SJSA1 (cell line): ENCODE data around the gene CPNE2. TPM values are rescaled to one million over a fixed set of nuclear protein-coding genes. Genes with fewer than 3 reads are reported as not detected.

Experiments used
- DNase-seq, 2 experiments: peaks; one replicate each; pipeline ENCODE4 v3.0.0-alpha.2; 2015 to 2020; ENCODE audit warnings: low spot score in 2 of 2, low read depth in 1 of 2
- H3K27ac ChIP-seq: fragments of 250-450 bp; sonication (Bioruptor Pico); 2 replicates; pipeline ENCODE4 v1.5.1; 2020; ENCODE audit warnings: mild to moderate bottlenecking, moderate library complexity
- H3K27me3 ChIP-seq: fragments of 250-450 bp; sonication (Bioruptor Pico); replicated peaks from 2 replicates; pipeline ENCODE4 v1.5.1; 2020; ENCODE audit warnings: mild to moderate bottlenecking, moderate library complexity
- H3K36me3 ChIP-seq: fragments of 250-450 bp; sonication (Bioruptor Pico); 2 replicates; pipeline ENCODE4 v1.5.1; 2020; ENCODE audit warnings: mild to moderate bottlenecking
- H3K4me1 ChIP-seq: fragments of 250-450 bp; sonication (Bioruptor Pico); replicated peaks from 2 replicates; pipeline ENCODE4 v1.6.1; 2021; ENCODE audit warnings: mild to moderate bottlenecking
- H3K4me3 ChIP-seq: fragments of 250-450 bp; sonication (Bioruptor Pico); 2 replicates; pipeline ENCODE4 v1.5.1; 2020; ENCODE audit warnings: mild to moderate bottlenecking
- H3K9me3 ChIP-seq: fragments of 250-450 bp; sonication (Bioruptor Pico); replicated peaks from 2 replicates; pipeline ENCODE4 v1.5.1; 2020; ENCODE audit warnings: mild to moderate bottlenecking
- total RNA-seq: library from RNA; depleted of rRNA; stranded (reverse); fragments of >200 nt; shearing (Covaris generic); gene quantifications from 2 replicates; pipeline ENCODE4 v1.2.3, GENCODE V29; 2014

CPNE2 gene
- total RNA-seq, 1 experiment from 2014 or later, result 35.8 TPM

DNA sequence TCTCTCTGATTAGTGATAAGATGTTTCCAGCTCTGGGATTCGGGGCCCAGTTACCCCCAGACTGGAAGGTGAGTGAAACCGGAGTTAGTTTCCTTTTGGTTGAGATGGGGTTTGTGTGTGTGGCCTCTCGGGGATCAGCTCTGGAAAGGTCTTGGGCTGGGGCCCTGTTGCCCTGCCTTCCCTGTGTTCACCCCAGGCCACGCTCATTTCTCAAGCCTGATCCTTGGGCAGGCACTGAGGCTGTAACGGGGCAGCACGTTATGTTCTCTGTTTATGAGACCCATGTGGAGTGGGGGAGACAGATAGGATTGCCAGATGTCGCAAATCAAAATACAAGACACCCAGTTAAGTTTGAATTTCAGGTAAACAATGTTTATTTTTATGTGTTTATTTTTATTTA lies 35.5 kb downstream of the CPNE2 start:
- Histone ChIP-seq H3K4me1 (0 out of 2 replicates have a peak, but pooled peaks cover 4% of the 10 kb centered on the region), H3K36me3 (0 out of 2 replicates have a peak, but pooled peaks cover 2% of the 10 kb centered on the region), H3K27ac (no peak overlapping the region), H3K4me3 (no peak overlapping the region), H3K27me3 (no peaks in the 10 kb centered on the region), H3K9me3 (no peaks in the 10 kb centered on the region)
- DNase-seq, result no peak

DNA sequence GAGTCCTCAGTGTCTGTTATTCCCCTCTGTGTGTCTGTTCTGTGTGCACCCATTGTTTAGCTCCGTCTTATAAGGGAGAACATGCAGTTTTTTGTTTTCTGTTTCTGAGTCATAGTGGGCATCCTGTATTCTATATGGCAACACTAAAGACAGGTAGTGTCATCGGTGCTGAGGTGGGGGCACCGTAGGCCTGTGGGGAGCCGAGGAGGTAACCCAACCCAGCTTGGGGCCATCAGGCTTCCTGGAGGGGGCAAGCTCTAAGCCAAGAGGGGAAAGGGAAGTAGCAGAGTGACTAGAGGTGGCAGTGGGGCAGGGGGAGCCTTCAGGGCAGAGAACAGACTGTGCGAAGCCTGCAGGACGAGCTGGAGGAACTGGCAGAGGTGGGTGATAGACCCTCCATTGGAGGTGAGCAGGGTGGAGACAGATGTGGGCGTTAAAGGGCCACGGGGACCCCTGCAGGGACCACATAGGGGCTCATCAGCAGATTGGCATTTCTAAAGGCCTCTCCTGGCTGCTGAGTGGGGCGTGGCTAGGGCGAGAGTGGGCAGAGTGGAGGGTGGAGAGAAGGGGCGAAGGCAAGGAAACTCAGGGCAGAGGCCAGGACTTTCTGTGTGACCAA lies 36.5 kb downstream of the CPNE2 start:
- 0 out of 2 replicates have a peak, but pooled peaks cover 4% of the 10 kb centered on the region for H3K4me1 ChIP-seq
- 0 out of 2 replicates have a peak, but pooled peaks cover 2% of the 10 kb centered on the region for H3K36me3 ChIP-seq
- H3K27me3 ChIP-seq, result no peaks in the 10 kb centered on the region
- no peak for DNase-seq
- H3K27ac ChIP-seq, result no peak overlapping the region
- no peaks in the 10 kb centered on the region for H3K9me3 ChIP-seq
- H3K4me3 ChIP-seq, result no peak overlapping the region

DNA sequence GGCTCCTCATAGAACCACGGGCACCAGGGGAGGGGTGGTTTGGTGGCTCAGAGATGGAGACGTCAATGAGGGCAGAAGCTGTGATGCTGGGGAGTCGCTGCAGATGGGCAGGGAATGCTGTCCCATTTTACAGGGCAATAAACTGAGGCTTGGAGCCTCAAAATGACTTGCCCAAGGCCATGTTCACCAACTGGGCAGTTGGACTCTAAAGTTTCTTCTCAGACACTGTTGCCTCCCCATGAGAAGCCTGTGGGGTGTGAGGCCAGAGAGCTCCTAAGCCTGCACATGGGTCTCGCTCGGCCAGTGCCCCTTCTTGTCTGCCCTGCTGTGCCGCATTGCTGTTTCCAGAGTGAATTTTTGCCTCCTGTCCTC lies 38.6 kb downstream of the CPNE2 start:
- Histone ChIP-seq H3K4me3 (no peak overlapping the region), H3K27ac (no peak overlapping the region), H3K9me3 (no peaks in the 10 kb centered on the region), H3K4me1 (0 out of 2 replicates have a peak, but pooled peaks cover 4% of the 10 kb centered on the region), H3K36me3 (0 out of 2 replicates have a peak, but pooled peaks cover 2% of the 10 kb centered on the region), H3K27me3 (no peaks in the 10 kb centered on the region)
- DNase-seq, result no peak

DNA sequence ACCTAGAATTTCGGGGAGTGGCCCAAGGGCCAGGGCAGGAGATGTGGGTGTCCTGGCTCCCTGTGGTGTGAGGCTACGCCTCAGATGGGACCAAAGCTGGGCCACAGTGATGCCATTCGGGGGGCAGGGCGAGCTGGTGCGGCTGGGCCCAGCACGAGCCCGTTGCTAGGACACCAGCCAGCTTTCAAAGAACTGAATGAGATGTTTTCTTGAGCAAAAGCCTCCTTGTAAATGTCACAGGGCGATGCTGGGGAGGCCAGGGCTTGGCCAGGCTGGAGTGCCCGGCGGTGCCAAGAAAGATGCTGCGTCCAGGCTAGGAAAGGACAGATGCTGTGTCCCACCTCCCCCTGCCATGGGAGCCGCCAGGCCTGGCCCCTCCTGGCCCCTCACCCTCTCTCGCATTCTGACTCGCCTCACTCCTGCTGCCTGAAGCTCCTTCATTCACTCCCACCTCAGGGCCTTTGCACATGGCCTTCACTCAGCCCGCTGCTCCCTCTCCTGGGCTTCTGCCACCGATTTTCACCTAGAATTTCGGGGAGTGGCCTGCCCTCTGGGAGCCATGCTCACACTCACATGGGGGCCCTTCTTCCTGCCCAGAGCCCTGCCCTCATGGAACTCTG lies 39.1 kb downstream of the CPNE2 start:
- no peaks in the 10 kb centered on the region for H3K9me3 ChIP-seq
- H3K27ac ChIP-seq, result no peak overlapping the region
- H3K27me3 ChIP-seq, result no peaks in the 10 kb centered on the region
- 0 out of 2 replicates have a peak, but pooled peaks cover 4% of the 10 kb centered on the region for H3K4me1 ChIP-seq
- no peak overlapping the region for H3K4me3 ChIP-seq
- peak in 1 of 2 experiments; percentile 38 for DNase-seq
- 0 out of 2 replicates have a peak, but pooled peaks cover 2% of the 10 kb centered on the region for H3K36me3 ChIP-seq

DNA sequence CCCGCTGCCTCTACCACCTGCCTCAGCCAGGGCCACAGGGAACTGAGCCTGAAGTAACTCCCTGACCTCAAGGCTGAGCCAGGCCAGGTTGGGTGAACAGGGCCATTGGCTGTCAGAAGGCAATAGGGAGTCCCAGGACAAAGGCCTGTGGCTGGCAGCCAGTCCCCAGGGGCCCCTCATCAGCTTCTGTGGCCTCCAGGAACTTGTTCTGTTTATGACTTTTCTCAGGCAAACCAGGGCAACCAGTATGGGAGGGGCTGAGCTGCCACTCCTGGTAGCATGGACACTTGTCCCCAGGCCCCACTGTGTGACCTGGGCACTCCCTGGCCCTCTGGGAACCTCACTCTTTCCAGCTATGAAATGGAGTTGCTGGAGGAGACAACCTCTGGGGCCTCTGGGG lies 40.1 kb downstream of the CPNE2 start:
- no peak overlapping the region for H3K27ac ChIP-seq
- 0 out of 2 replicates have a peak, but pooled peaks cover 4% of the 10 kb centered on the region for H3K4me1 ChIP-seq
- H3K4me3 ChIP-seq, result no peak overlapping the region
- H3K27me3 ChIP-seq, result no peaks in the 10 kb centered on the region
- no peak for DNase-seq
- no peaks in the 10 kb centered on the region for H3K9me3 ChIP-seq
- H3K36me3 ChIP-seq, result peaks cover 5% of the 10 kb centered on the region; the same call in 1 of the 2 replicates

DNA sequence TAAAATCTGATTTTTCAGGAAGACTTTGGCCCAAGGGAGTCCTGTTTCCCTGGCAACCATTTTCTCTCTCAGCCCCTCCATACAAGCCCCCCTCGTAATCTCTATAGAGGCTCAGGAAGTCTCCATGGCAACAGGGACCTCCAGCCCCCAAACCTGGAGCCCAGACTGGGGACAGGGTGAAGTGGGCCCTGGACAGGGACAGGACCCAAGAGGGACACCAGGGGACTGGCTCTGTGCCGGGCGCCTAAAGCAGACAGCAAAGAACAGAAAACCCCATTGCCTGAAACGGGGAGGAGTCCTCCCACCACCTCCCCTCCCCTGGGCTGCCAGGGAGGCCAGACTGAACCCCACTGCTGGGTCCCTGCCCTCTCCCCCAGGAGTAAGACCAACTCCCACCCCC lies 40.6 kb downstream of the CPNE2 start:
- Histone ChIP-seq H3K27me3 (no peaks in the 10 kb centered on the region), H3K9me3 (no peaks in the 10 kb centered on the region)

DNA sequence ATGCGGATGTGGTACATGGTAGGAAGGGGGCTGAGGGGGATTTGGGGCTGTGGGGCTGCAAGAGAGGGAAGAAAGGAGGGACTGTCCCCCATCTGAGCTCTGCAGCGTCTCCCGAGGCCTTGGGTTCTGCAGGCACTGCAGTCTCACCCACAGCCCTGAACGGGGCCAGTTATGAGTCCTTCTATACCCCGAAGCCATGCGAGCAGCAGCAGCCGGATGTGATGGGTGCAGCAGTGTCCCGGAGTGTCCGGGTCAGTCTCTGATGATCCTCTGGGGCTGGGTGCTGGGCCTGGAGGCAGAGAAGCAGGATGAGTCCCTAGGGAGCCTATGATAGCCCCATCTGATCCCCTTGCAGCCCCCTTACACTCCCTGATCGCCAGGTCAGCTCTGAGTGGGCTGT lies 41.5 kb downstream of the CPNE2 start:
- H3K27me3 ChIP-seq, result no peaks in the 10 kb centered on the region
- H3K4me1 ChIP-seq, result 0 out of 2 replicates have a peak, but pooled peaks cover 4% of the 10 kb centered on the region
- no peak overlapping the region for H3K27ac ChIP-seq
- no peaks in the 10 kb centered on the region for H3K9me3 ChIP-seq
- no peak for DNase-seq
- H3K4me3 ChIP-seq, result no peak overlapping the region
- H3K36me3 ChIP-seq, result peaks cover 2% of the 10 kb centered on the region; the same call in 1 of the 2 replicates

More for the DNA sequence above, 40.6 kb downstream of the CPNE2 start:
- peak in 1 of 2 experiments; percentile 38 for DNase-seq
- Histone ChIP-seq H3K27ac (no peak overlapping the region), H3K4me3 (no peak overlapping the region), H3K4me1 (0 out of 2 replicates have a peak, but pooled peaks cover 4% of the 10 kb centered on the region), H3K36me3 (peaks cover 5% of the 10 kb centered on the region; the same call in 1 of the 2 replicates)

DNA sequence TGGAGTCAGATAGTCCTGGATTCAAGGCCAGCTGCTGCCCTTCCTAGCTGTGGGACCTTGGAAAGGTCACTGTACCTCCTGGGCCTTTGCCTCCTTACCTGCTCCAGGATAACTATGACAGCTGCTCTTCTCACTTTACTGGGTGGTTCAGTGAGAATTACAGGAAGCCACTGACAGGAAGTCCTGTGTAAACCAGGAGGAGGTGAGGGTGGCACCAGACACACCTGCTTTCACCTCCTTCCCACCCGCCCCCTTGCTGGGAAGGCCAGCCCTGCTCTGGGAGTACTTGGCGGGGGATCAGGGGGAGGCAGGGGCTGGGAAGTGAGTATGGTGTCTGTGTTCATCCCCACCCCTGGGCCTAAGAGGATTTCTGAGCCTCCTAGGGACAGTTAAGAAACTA lies 42.6 kb downstream of the CPNE2 start:
- Histone ChIP-seq H3K9me3 (no peaks in the 10 kb centered on the region), H3K27me3 (no peaks in the 10 kb centered on the region), H3K27ac (no peak overlapping the region), H3K4me3 (no peak overlapping the region), H3K36me3 (peaks cover 2% of the 10 kb centered on the region; the same call in 1 of the 2 replicates), H3K4me1 (0 out of 2 replicates have a peak, but pooled peaks cover 4% of the 10 kb centered on the region)
- no peak for DNase-seq

DNA sequence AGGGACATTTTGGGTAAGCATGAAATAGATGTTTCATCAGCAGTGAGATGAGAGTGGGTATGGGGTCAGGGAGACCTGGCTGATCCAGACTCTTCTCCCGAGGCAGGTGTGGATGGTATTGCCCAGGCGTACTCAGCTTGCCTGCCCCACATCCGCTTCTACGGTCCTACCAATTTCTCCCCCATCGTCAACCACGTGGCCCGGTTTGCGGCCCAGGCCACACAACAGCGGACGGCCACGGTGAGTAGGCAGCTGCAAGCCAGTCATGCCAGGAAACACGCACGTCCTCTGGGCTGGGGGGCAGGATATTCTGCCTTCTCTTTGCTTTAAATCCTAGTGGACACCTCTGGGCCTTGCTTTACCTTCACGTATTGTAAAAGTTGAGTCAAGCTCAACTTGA lies 44.7 kb downstream of the CPNE2 start:
- no peaks in the 10 kb centered on the region for H3K9me3 ChIP-seq
- DNase-seq, result no peak
- H3K27ac ChIP-seq, result no peak overlapping the region
- 0 out of 2 replicates have a peak, but pooled peaks cover 4% of the 10 kb centered on the region for H3K4me1 ChIP-seq
- no peaks in the 10 kb centered on the region for H3K27me3 ChIP-seq
- no peak overlapping the region for H3K4me3 ChIP-seq
- peaks cover 2% of the 10 kb centered on the region; the same call in 1 of the 2 replicates for H3K36me3 ChIP-seq

DNA sequence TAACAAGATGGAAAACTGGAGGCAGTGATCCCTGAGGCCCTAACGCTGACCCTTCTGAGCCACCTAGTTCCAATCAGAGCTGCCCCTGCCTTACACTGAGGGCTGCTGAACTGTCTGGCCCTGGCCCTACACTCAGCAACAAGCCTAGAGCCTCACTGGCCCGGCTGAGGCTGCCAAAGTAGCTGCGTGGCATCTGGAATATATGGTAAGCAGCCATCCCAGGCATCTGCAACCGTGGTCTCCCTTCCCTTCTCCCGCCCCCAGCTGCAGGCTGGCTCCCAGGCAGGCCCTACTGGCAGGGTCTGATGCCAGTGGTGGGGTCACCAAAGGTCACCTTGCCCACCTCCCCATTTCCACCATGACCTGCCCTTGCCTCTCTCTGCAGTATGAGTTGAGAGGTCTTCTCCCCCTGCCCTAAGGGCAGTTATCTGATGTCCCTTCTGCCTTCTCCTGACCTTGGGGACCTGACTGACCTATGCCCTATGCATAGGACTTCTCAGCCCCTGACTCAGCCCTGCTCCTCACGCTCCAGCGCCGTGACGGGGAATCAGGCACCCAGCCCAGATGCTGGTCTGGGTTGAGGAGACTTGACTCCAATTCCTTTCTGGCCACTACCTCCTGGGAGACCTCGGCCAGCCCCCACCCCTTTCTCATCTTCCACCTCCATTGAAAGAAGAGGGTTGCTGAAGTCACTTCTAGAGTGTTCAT lies 45.3 kb downstream of the CPNE2 start:
- Histone ChIP-seq H3K9me3 (no peaks in the 10 kb centered on the region), H3K4me1 (no peaks in the 10 kb centered on the region), H3K27me3 (no peaks in the 10 kb centered on the region), H3K36me3 (peaks cover 2% of the 10 kb centered on the region; the same call in 1 of the 2 replicates), H3K27ac (no peak overlapping the region), H3K4me3 (no peak overlapping the region)
- no peak for DNase-seq

DNA sequence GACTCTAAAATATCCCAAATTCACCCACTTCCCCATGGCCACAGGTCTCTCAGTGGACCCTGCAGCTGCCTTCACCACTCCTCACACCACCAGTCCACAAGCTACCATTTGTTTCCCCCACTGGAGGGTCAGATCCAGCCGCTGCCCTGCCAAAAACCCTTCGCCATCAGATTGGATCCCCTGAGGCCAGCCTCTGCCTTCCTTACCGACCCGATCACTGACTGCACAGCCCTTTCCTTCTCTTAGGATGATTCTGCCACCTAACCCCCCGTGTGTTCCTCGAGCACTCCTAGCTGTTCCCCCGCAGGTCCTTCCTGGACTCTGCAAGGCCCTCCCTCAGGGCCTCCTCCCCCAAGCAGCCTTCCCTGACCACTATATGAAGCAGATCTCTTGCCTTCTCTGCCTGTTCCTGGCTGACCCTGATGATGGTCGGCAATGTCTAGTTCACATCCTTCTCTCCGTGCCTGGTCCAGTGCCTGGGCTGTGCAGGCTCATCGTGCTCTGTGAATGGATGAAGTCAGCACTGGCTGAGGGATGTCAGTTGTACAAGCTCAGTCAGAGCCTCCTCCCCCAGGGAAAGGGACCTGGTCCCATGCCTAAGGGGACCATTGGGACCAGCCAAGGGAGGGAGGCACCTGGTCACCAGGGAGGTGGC lies 46.0 kb downstream of the CPNE2 start:
- Histone ChIP-seq H3K27me3 (no peaks in the 10 kb centered on the region), H3K4me3 (no peak overlapping the region), H3K9me3 (no peaks in the 10 kb centered on the region), H3K36me3 (peaks cover 2% of the 10 kb centered on the region; the same call in 1 of the 2 replicates), H3K27ac (no peak overlapping the region), H3K4me1 (no peaks in the 10 kb centered on the region)
- no peak for DNase-seq

DNA sequence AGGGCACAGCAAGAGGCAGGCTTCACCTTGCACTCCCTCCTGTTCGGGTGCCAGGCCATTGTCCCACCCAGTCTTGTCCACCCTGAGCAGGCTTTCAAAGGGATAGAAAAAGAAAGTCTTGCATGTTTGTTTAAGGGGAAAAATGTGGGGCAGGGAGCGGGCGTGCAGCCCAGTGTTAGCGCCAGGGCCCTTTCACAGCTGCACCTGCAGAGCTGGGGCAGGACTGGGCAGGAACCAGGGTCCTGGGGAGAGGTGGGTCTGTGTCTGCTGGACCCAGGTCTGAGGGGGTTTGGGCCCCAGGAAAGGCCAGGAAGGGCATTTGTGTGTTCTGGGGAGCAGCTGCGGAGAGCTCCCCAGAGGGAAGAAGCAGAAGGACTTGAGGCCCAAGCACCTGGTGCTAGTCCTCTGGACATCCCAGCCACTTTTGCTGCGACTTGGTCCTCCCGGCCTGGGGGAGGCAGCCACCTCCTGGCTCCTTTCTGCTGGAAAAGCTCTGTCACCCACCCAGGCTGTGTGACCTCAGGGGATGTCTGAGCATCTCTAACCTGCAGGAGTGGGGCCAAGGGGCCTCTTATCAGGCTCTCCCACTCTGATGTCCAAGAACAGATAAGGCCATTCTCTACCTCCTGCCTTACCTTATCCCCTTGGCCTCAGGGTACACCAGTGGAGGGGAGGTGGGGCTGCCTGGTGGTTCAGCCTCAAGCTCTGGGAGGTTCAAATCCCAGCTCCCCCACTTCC lies 48.7 kb downstream of the CPNE2 start:
- peaks cover 7% of the 10 kb centered on the region; the same call in 1 of the 2 replicates for H3K36me3 ChIP-seq
- H3K4me3 ChIP-seq, result no peak overlapping the region
- H3K27me3 ChIP-seq, result no peaks in the 10 kb centered on the region
- no peak for DNase-seq
- peaks cover 18% of the 10 kb centered on the region for H3K4me1 ChIP-seq
- no peak overlapping the region for H3K27ac ChIP-seq
- no peaks in the 10 kb centered on the region for H3K9me3 ChIP-seq
